ENCODE data around the gene HOXD3. TPM values are rescaled to one million over a fixed set of nuclear protein-coding genes. Genes with fewer than 3 reads are reported as not detected.
A peak's percentile ranks its signal among the peaks of the same experiment; 100 is the strongest.

HOXD3 gene
- total RNA-seq, 4 donors from 2014 or later, result 2.0 to 9.1 (median 8.3) TPM

DNA sequence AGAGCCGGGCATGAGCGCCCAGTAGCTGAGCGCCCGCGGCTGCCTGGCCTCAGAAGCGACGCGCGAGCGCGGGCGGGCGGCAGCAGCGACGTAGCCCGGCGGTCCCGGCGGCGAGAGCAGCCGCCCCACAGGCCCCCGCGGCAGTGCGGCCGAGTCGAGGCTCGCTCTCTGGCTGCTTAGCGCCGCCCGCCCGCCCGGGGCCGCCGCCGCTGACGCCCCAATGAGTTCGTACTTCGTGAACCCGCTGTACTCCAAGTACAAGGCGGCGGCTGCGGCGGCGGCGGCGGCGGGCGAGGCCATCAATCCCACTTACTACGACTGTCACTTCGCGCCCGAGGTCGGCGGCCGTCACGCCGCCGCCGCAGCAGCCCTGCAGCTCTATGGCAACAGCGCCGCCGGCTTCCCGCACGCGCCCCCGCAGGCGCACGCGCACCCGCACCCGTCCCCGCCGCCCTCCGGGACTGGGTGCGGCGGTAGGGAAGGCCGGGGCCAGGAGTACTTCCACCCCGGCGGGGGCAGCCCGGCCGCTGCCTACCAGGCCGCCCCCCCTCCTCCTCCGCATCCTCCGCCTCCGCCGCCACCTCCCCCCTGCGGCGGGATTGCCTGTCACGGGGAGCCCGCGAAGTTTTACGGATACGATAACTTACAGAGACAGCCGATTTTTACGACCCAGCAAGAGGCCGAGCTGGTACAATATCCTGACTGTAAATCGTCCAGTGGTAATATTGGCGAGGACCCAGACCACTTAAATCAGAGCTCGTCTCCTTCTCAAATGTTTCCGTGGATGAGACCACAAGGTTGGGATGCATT, 26.8 kb upstream of the HOXD3 start:
- TF ChIP-seq, protein P1, sequence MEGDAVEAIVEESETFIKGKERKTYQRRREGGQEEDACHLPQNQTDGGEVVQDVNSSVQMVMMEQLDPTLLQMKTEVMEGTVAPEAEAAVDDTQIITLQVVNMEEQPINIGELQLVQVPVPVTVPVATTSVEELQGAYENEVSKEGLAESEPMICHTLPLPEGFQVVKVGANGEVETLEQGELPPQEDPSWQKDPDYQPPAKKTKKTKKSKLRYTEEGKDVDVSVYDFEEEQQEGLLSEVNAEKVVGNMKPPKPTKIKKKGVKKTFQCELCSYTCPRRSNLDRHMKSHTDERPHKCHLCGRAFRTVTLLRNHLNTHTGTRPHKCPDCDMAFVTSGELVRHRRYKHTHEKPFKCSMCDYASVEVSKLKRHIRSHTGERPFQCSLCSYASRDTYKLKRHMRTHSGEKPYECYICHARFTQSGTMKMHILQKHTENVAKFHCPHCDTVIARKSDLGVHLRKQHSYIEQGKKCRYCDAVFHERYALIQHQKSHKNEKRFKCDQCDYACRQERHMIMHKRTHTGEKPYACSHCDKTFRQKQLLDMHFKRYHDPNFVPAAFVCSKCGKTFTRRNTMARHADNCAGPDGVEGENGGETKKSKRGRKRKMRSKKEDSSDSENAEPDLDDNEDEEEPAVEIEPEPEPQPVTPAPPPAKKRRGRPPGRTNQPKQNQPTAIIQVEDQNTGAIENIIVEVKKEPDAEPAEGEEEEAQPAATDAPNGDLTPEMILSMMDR (IDR thresholded peaks at IDR 0.05), result no peak
- TF ChIP-seq POLR2A (IDR thresholded peaks at IDR 0.05), result no peak
- Histone ChIP-seq H3K9me3 (no peaks in the 10 kb centered on the region), H3K27ac (peak overlapping the region; percentile 72 to 97 (median 86)), H3K36me3 (no peaks in the 10 kb centered on the region), H3K27me3 (peaks cover 0 to 23% of the 10 kb centered on the region in 2 donors), H3K4me1 (peaks cover 0 to 22% (median 0%) of the 10 kb centered on the region in 4 donors), H3K4me3 (peak overlapping the region; percentile 38 to 63 (median 52))
- DNase-seq, result peak in 2 of 3 donors; percentile 61 to 67

DNA sequence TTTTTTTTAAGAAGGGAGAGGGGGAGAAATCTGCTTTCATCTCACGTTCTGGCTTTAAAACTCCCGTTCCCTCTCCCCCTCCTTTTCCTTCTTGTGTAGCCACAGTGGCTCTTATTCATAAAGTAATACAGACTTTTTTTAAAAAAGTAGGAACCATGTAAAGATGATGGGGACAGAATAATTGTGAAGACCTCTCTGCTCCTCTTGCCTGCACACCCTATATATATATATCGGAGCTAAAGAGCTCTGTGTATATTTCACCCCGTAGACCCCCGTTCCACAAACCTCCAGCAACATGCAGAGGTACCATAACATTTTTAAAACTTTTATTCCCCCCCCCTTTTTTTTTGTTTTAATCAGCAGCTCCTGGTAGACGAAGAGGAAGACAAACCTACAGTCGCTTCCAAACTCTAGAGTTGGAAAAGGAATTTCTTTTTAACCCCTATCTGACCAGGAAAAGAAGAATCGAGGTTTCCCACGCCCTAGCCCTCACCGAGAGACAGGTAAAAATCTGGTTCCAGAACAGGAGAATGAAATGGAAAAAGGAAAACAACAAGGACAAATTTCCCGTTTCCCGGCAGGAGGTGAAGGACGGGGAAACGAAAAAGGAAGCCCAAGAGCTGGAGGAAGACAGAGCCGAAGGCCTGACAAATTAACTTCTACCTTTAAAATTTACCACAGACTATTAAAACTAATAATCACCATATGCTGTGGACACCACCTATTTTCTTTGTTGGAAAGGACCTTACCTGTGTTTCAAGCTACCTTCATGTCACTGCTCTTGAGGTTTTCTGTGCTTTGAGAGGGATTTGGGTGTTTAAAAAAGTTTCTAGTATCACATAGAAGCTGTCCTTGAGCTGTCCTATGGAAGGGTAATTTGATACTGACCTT, 25.9 kb upstream of the HOXD3 start:
- Histone ChIP-seq H3K4me1 (peaks cover 0 to 22% (median 0%) of the 10 kb centered on the region in 4 donors), H3K4me3 (peak overlapping the region; percentile 38 to 63 (median 52)), H3K27ac (peak overlapping the region; percentile 72 to 97 (median 86)), H3K9me3 (no peaks in the 10 kb centered on the region), H3K27me3 (peaks cover 0 to 23% of the 10 kb centered on the region in 2 donors), H3K36me3 (no peaks in the 10 kb centered on the region)
- no peak for DNase-seq
- TF ChIP-seq, protein P1 (IDR thresholded peaks at IDR 0.05), result no peak
- TF ChIP-seq POLR2A (IDR thresholded peaks at IDR 0.05), result no peak

DNA sequence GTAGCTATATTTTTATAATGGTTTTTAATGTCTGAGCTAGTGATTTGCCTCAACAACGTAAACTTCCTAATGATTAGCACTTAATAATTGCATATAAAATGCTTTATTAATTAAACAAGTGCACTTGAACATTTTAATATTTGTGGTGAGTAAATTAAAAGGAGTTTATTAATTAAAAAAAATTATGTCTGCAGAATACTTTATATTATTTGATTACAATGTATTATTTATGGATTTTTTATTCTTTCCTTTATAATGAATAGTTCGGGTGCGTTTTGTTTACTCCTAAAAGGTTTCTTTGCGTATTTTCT, 25.3 kb upstream of the HOXD3 start:
- peak overlapping the region in 2 of 4 donors; percentile 21 to 63 for H3K4me3 ChIP-seq
- H3K27ac ChIP-seq, result peak overlapping the region in 3 of 4 donors; percentile 13 to 97 (median 29)
- peaks cover 0 to 23% of the 10 kb centered on the region in 2 donors for H3K27me3 ChIP-seq
- no peaks in the 10 kb centered on the region for H3K36me3 ChIP-seq
- no peak for TF ChIP-seq POLR2A (IDR thresholded peaks at IDR 0.05)
- TF ChIP-seq, protein P1 (IDR thresholded peaks at IDR 0.05), result no peak
- peaks cover 0 to 23% (median 0%) of the 10 kb centered on the region in 4 donors for H3K4me1 ChIP-seq
- no peak for DNase-seq
- no peaks in the 10 kb centered on the region for H3K9me3 ChIP-seq

DNA sequence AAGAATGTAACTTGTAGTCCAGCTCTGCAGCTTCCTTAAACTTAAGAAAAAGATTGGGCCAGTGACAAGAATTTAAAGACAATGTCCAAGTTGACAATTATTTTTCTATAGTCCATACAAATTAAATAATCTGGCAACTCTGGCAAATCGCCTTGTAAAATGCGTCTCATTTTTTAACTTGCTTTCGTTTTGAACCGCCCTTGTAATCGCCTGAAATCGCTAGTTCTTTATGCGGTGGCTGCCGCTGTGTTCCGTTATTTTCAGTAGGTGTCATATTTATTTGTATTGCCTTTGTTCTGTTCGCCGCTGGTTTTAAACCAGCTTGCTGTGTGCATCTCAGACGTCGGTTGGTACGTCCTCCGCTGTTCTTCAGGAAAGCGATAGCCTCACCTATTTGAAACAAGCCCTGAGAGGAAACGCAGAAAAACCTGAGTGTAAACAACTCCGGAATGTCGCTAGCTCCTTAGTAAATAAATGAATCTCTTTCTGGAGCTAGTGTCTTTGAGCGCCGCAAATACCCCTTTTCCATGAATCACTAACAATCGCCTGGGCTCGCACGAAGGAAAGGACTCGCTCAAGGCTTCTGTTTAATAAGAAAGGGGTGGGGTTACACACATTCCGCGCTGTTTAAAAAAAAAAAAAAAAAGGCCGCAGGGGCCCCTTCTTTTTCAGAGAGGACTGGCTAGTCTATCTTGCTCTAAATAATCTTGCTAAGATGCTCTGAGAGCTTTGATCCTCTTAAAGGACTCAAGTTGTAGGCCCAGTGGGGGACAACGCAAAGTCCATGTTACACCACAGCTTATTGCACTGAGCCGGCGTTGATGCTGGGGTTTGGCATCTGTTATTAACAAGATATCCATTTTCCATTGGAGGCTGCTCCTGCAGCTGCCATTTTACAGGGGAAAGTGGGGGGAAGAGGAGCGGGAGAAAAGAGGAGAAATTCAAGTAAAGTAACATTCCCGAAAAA, 24.6 kb upstream of the HOXD3 start:
- TF ChIP-seq POLR2A (IDR thresholded peaks at IDR 0.05), result no peak
- TF ChIP-seq, protein P1 (IDR thresholded peaks at IDR 0.05), result no peak
- no peaks in the 10 kb centered on the region for H3K36me3 ChIP-seq

More for the DNA sequence above, 24.6 kb upstream of the HOXD3 start:
- peak in 1 of 3 donors; percentile 25 for DNase-seq
- Histone ChIP-seq H3K4me3 (peak overlapping the region; percentile 1 to 63 (median 24)), H3K4me1 (peaks cover 0 to 28% (median 0%) of the 10 kb centered on the region in 4 donors), H3K9me3 (no peaks in the 10 kb centered on the region), H3K27ac (peak overlapping the region in 3 of 4 donors; percentile 13 to 97 (median 51)), H3K27me3 (peaks cover 0 to 23% of the 10 kb centered on the region in 2 donors)

Measured in Peyer's patch (tissue), 4 donors.